HepG2 (cell line): ENCODE data around the gene NFKBIA. TPM values are rescaled to one million over a fixed set of nuclear protein-coding genes. Genes with fewer than 3 reads are reported as not detected.

Experiments
- FOXK1 ChIP-seq: sonication (generic); formaldehyde crosslinking; IDR thresholded peaks from 2 replicates; pipeline ENCODE4 v1.4.0; 2020; ENCODE audit warnings: low read depth, missing genetic modification reagents, borderline replicate concordance
- HMG20A ChIP-seq: IDR thresholded peaks from 2 replicates; pipeline ENCODE4 v1.6.1; 2016; ENCODE audit warnings: borderline replicate concordance
- RFX5 ChIP-seq: IDR thresholded peaks from 2 replicates; pipeline ENCODE4 v1.6.1; 2011; ENCODE audit warnings: low read depth, low read length, improper control_type of control experiment
- STAT6 ChIP-seq: sonication (generic); formaldehyde crosslinking; IDR thresholded peaks from 2 replicates; pipeline ENCODE4 v1.4.0; 2020; ENCODE audit warnings: missing genetic modification reagents, mild to moderate bottlenecking, borderline replicate concordance
- ZBTB26 ChIP-seq: IDR thresholded peaks from 2 replicates; pipeline ENCODE4 v1.6.1; 2016; ENCODE audit warnings: missing compliant biosample characterization, missing genetic modification reagents, borderline replicate concordance
- ZBTB38 ChIP-seq: sonication (generic); formaldehyde crosslinking; IDR thresholded peaks from 2 replicates; pipeline ENCODE4 v1.5.1; 2020; ENCODE audit warnings: mild to moderate bottlenecking, missing genetic modification reagents
- ZBTB40 ChIP-seq, 2 experiments: fragments of 450-650 bp in 1 of 2; sonication (generic) in 1 of 2; formaldehyde crosslinking in 1 of 2; IDR thresholded peaks; 2 replicates each; pipeline versions ENCODE4 v1.6.1 to v1.8.0; 2016 to 2022; ENCODE audit warnings: antibody characterized with exemption in 1 of 2, mild to moderate bottlenecking in 1 of 2, missing genetic modification reagents in 1 of 2
- ZFP36L2 ChIP-seq: sonication (generic); formaldehyde crosslinking; IDR thresholded peaks from 2 replicates; pipeline ENCODE4 v1.4.0; 2020; ENCODE audit warnings: missing genetic modification reagents
- ZNF224 ChIP-seq: sonication (generic); formaldehyde crosslinking; IDR thresholded peaks from 2 replicates; pipeline ENCODE4 v1.5.0; 2020; ENCODE audit warnings: mild to moderate bottlenecking, missing genetic modification reagents
- ZNF513 ChIP-seq: sonication (generic); formaldehyde crosslinking; conservative IDR thresholded peaks from 2 replicates; pipeline ENCODE4 v1.5.0; 2020; ENCODE audit warnings: missing genetic modification reagents
- polyA plus RNA-seq, 8 experiments: library from polyadenylated mRNA; depleted of rRNA in 3 of 8; stranded (reverse) in 7 of 8; unstranded in 1 of 8; fragments of >200 nt; fragmentation: Illumina TruSeq in 4 of 8; extraction: Trizol in 4 of 8; gene quantifications; 2 replicates each; pipeline versions ENCODE4 v1.2.1 to v1.2.3, GENCODE V29; 2011 to 2016; ENCODE audit warnings: low read depth in 4 of 8, missing spikeins in 1 of 8, mixed read lengths in 1 of 8; ENCODE audit not compliant: insufficient read depth in 1 of 8
- total RNA-seq, 5 experiments: library from RNA; depleted of rRNA; stranded (reverse); fragments of >200 nt; fragmentation: Illumina TruSeq; extraction: Trizol; gene quantifications; 2 replicates each; pipeline ENCODE4 v1.2.3, GENCODE V29; 2016; ENCODE audit warnings: low read depth in 1 of 5

NFKBIA gene
- total and polyA plus RNA-seq, 2 of the 13 experiments (the other 11 are each of a cell fraction or from before 2014, with no cell fraction given) = 197 to 319 TPM

GRCh38 chr14:35352274-35353233 is 52.0 kb downstream of the NFKBIA start (continued):
- TF ChIP-seq ZBTB40 (IDR thresholded peaks at IDR 0.05) (no peak), ZBTB40 (CRISPR knock-in tag; IDR thresholded peaks at IDR 0.05) (no peak), HMG20A (CRISPR knock-in tag) (no peak), ZBTB26 (no peak), STAT6 (CRISPR knock-in tag) (no peak), FOXK1 (CRISPR knock-in tag) (no peak), ZBTB38 (CRISPR knock-in tag) (peak; percentile 47; the same call in 1 of the 2 replicates), ZFP36L2 (CRISPR knock-in tag) (no peak), RFX5 (no peak), ZNF513 (CRISPR knock-in tag) (no peak), ZNF224 (CRISPR knock-in tag) (no peak)
